ENCODE results near the gene DAPK1.

- TF ChIP-seq POLR2AphosphoS5 (IDR thresholded peaks at IDR 0.05; ENCODE audit: insufficient read depth, low read depth, low read length) (no peak), CTCF (IDR thresholded peaks at IDR 0.05; ENCODE audit: extremely low read depth in 1 of 2, insufficient read depth in 1 of 2, low read depth in 1 of 2, low read length in 2 of 2) (no peak), POLR2A (IDR thresholded peaks at IDR 0.05; ENCODE audit: low read depth, low read length) (no peak), MYC (IDR thresholded peaks at IDR 0.05; ENCODE audit: low read depth, low read length) (no peak)
These were observed 138.2 kb downstream of the DAPK1 start for GRCh38 chr9:87635656-87636501.
